Kidney epithelial cell (primary cell): ENCODE measurements around the gene ZNF362. TPM values are rescaled to one million over a fixed set of nuclear protein-coding genes. Genes with fewer than 3 reads are reported as not detected.

Experiments used
- DNase-seq: peaks from one replicate; pipeline ENCODE4 v3.0.0-alpha.2; 2010; ENCODE audit warnings: low read depth
- H3K27me3 ChIP-seq: 2 replicates; pipeline ENCODE4 v1.6.0; 2011; ENCODE audit warnings: low read length; ENCODE audit not compliant: control insufficient read depth, insufficient read depth
- H3K36me3 ChIP-seq: 2 replicates; pipeline ENCODE4 v1.5.1; 2011; ENCODE audit warnings: low read length; ENCODE audit not compliant: control insufficient read depth, insufficient read depth
- H3K4me3 ChIP-seq: 2 replicates; pipeline ENCODE4 v1.5.1; 2011; ENCODE audit warnings: low read depth, mild to moderate bottlenecking, control low read depth, low read length
- CTCF ChIP-seq: IDR thresholded peaks from 2 replicates; pipeline ENCODE4 v1.5.1; 2011; ENCODE audit warnings: mild to moderate bottlenecking, moderate library complexity, low read length, control low read depth, inconsistent platforms; ENCODE audit not compliant: insufficient read depth, poor library complexity, severe bottlenecking
- total RNA-seq: library from RNA; depleted of rRNA; stranded (reverse); fragments of >200 nt; gene quantifications from 2 replicates; pipeline ENCODE4 v1.2.3, GENCODE V29; 2015

ZNF362 gene
- total RNA-seq, 1 donor from 2014 or later, result 26.0 TPM

GRCh38 chr1:33277488-33278084 lies 21.3 kb downstream of the ZNF362 start:
- no peak for DNase-seq
- no peak overlapping the region for H3K4me3 ChIP-seq
- no peak for TF ChIP-seq CTCF
- peaks cover 2% of the 10 kb centered on the region for H3K36me3 ChIP-seq
- H3K27me3 ChIP-seq, result no peaks in the 10 kb centered on the region

DNA sequence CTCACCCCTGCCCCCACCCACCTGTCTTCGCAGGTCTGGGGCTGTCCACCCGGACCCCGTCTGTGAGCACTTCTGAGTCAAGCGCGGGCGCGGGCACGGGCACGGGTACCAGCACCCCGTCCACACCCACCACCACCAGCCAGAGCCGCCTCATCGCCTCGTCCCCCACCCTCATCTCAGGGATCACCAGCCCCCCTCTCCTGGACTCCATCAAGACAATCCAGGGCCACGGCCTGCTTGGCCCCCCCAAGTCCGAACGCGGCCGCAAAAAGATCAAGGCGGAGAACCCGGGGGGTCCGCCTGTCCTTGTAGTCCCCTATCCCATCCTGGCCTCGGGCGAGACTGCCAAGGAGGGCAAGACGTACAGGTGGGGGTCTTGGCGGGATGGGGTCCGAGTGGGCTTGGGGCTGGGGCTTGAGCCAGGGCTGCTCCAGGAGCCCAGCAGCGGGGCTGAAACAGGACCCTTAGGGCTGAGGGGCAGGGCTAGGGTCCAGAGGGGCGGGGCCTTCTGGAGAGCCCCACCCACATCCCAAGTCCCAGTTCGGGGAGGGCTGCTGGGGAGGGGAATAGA lies 23.9 kb downstream of the ZNF362 start:
- DNase-seq, result no peak
- Histone ChIP-seq H3K36me3 (peaks cover 2% of the 10 kb centered on the region), H3K4me3 (no peak overlapping the region), H3K27me3 (no peaks in the 10 kb centered on the region)
- no peak for TF ChIP-seq CTCF

DNA sequence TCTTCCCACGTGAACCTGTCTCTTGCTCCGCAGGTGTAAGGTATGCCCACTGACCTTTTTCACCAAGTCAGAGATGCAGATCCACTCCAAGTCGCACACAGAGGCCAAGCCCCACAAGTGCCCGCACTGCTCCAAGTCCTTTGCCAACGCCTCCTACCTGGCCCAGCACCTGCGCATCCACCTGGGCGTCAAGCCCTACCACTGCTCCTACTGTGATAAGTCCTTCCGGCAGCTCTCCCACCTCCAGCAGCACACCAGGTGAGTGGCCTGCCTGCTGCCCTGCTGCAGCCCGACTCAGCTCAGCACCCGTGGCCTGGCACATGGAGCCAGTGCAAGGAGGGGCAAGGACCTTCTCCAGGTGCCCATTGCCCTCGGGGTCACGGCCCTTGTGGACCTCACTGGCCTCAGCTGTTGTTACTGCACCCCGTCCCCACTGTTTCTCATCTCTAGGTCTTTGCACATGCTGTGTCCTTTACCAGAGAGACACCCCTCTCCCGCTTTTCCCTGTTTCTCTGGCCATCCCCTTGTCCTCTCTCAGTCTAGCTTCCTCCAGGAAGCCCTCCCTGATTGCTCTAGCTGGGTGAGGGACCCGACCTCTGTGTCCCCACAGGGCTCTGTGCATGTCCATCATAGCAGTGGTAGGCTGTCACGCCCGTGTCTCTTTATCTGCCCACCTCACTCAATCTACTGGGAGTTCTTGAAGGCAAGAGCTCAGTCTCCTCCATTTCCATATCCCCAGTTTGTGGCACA lies 25.4 kb downstream of the ZNF362 start:
- H3K4me3 ChIP-seq, result no peak overlapping the region
- TF ChIP-seq CTCF, result no peak
- DNase-seq, result no peak

DNA sequence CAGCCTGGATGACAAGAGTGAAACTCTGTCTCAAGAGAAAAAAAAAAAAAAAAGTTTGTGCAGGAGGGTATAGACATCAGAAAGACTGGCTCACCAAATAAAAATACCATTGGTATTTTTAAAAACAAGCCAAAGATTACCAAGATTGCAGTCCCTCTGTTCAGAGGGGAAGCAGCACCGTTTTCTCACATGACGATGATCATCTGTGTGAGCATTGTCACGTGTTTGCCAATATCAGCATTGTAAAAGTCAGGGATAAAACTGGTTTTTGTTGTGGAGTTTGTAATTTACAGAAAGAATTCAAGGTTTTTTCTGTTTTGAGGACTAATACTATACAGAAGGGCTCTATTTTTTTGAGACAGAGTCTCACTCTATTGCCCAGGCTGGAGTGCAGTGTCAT lies 26.5 kb downstream of the ZNF362 start:
- no peak for DNase-seq
- Histone ChIP-seq H3K36me3 (peaks cover 2% of the 10 kb centered on the region), H3K4me3 (no peak overlapping the region), H3K27me3 (no peaks in the 10 kb centered on the region)
- no peak for TF ChIP-seq CTCF

More for the DNA sequence above, 25.4 kb downstream of the ZNF362 start:
- peaks cover 2% of the 10 kb centered on the region for H3K36me3 ChIP-seq
- no peaks in the 10 kb centered on the region for H3K27me3 ChIP-seq

- TF ChIP-seq CTCF, result no peak
- DNase-seq, result no peak
- no peak overlapping the region for H3K4me3 ChIP-seq
- peaks cover 2% of the 10 kb centered on the region for H3K36me3 ChIP-seq
- no peaks in the 10 kb centered on the region for H3K27me3 ChIP-seq
These were observed 27.8 kb downstream of the ZNF362 start for GRCh38 chr1:33284049-33284448.
